Mesodermal cell (in vitro differentiated cells): Measurements from ENCODE around the gene C1orf21.
A peak's percentile ranks its signal among the peaks of the same experiment; 100 is the strongest.

Experiments used
- H3K27ac ChIP-seq: 2 replicates; pipeline ENCODE4 v1.7.0; 2013; ENCODE audit warnings: mild to moderate bottlenecking, low read depth, low read length, moderate library complexity; ENCODE audit not compliant: severe bottlenecking
- H3K36me3 ChIP-seq: 2 replicates; pipeline ENCODE4 v1.7.1; 2013; ENCODE audit warnings: mild to moderate bottlenecking, low read length, moderate library complexity; ENCODE audit not compliant: control insufficient read depth, insufficient read depth
- H3K4me1 ChIP-seq: one replicate; pipeline ENCODE4 v1.7.1; 2013; ENCODE audit warnings: mild to moderate bottlenecking, low read length; ENCODE audit not compliant: insufficient read depth, control insufficient read depth, poor library complexity, severe bottlenecking
- H3K4me3 ChIP-seq: 2 replicates; pipeline ENCODE4 v1.7.0; 2013; ENCODE audit warnings: low read length, control low read depth, mild to moderate bottlenecking; ENCODE audit not compliant: insufficient read depth, poor library complexity, severe bottlenecking; ENCODE audit errors: extremely low read depth
- H3K9me3 ChIP-seq: 2 replicates; pipeline ENCODE4 v1.7.1; 2013; ENCODE audit warnings: mild to moderate bottlenecking, low read length, moderate library complexity; ENCODE audit not compliant: control insufficient read depth
- WGBS, 2 experiments: methylation state at CpG; one replicate each; pipeline ENCODE4 v1.1.5; 2013; ENCODE audit warnings: missing lambda C conversion rate in 2 of 2; ENCODE audit not compliant: insufficient coverage in 2 of 2; 5-methylcytosine and 5-hydroxymethylcytosine counted together

The C1orf21 gene

GRCh38 chr1:184395937-184396480, 9.2 kb downstream of the C1orf21 start:
- 73 to 81% methylated on average over 2 of the region's 2 CpGs for WGBS, 2 experiments

GRCh38 chr1:184399192-184399847, 12.5 kb downstream of the C1orf21 start:
- WGBS, 2 experiments: 60% methylated on average over 1 of the region's 5 CpGs; no CpG with 5 or more reads in 1 of the 2 experiments
- Histone ChIP-seq H3K9me3 (no peaks in the 10 kb centered on the region), H3K4me3 (no peak overlapping the region), H3K4me1 (no peaks in the 10 kb centered on the region), H3K36me3 (no peaks in the 10 kb centered on the region), H3K27ac (no peak overlapping the region)

More at GRCh38 chr1:184395937-184396480, 9.2 kb downstream of the C1orf21 start:
- H3K4me3 ChIP-seq: no peak overlapping the region
- H3K27ac ChIP-seq: no peak overlapping the region
- no peaks in the 10 kb centered on the region for H3K36me3 ChIP-seq
- H3K4me1 ChIP-seq: no peaks in the 10 kb centered on the region
- H3K9me3 ChIP-seq: no peaks in the 10 kb centered on the region

DNA sequence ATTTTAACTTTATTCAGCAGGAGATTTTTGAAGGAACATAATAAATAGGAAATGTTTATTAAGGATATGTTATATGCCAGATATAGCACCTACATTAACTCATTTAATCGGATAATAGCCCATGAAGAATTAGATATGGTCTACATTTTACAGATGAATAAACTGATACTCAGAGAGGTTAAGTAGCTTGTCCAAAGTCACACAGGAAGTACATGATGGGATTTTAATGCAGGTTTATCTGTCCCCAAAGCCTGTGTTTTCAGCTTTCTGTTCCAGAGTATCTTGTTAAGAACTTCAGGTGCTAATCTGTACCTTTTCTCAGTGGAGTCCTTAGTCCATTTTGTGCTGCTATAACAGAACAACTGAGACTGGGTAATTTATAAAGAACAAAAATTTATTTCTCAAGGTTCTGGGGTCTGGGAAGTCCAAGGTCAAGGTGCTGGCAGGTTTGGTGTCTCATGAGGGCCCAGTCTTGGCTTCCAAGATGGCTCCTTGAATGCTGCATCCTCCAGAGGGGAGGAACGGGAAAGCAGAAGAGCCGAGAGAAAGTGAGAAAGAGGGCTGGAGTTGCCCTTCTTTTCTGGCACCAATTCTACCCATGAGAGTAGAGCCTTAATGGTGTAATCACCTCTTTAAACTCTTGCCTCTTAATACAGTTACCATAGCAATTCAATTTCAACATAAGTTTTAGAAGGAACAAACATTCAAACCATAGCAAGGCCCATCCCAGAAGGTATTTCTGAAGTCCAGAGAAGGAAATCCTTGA, 17.3 kb downstream of the C1orf21 start:
- WGBS, 2 experiments: 100% methylated on average over 1 of the region's 3 CpGs; no CpG with 5 or more reads in 1 of the 2 experiments
- H3K4me3 ChIP-seq: no peak overlapping the region

GRCh38 chr1:184404727-184405027, 17.8 kb downstream of the C1orf21 start:
- Histone ChIP-seq H3K27ac (no peak overlapping the region), H3K9me3 (no peaks in the 10 kb centered on the region), H3K4me1 (peaks cover 18% of the 10 kb centered on the region), H3K36me3 (no peaks in the 10 kb centered on the region), H3K4me3 (no peak overlapping the region)
- WGBS, 2 experiments: no CpG with 5 or more reads among the region's 2 CpGs

More for the DNA sequence above, 17.3 kb downstream of the C1orf21 start:
- Histone ChIP-seq H3K4me1 (peaks cover 15% of the 10 kb centered on the region), H3K27ac (no peak overlapping the region), H3K9me3 (no peaks in the 10 kb centered on the region), H3K36me3 (no peaks in the 10 kb centered on the region)

- 100% methylated on average over 1 of the region's 4 CpGs; no CpG with 5 or more reads in 1 of the 2 experiments for WGBS, 2 experiments
- no peak overlapping the region for H3K4me3 ChIP-seq
- peaks cover 18% of the 10 kb centered on the region for H3K4me1 ChIP-seq
- H3K9me3 ChIP-seq: no peaks in the 10 kb centered on the region
- no peaks in the 10 kb centered on the region for H3K36me3 ChIP-seq
- H3K27ac ChIP-seq: peak overlapping the region; percentile 18
Measured at GRCh38 chr1:184405094-184405800, 18.4 kb downstream of the C1orf21 start.

- Histone ChIP-seq H3K27ac (peak overlapping the region; percentile 18), H3K36me3 (no peaks in the 10 kb centered on the region), H3K9me3 (no peaks in the 10 kb centered on the region), H3K4me3 (no peak overlapping the region), H3K4me1 (peaks cover 18% of the 10 kb centered on the region)
- no CpG with 5 or more reads among the region's 1 CpG for WGBS, 2 experiments
Measured at GRCh38 chr1:184405801-184406142, 18.9 kb downstream of the C1orf21 start.

GRCh38 chr1:184406479-184406878, 19.6 kb downstream of the C1orf21 start:
- Histone ChIP-seq H3K4me1 (peaks cover 18% of the 10 kb centered on the region), H3K9me3 (no peaks in the 10 kb centered on the region), H3K36me3 (no peaks in the 10 kb centered on the region), H3K27ac (no peak overlapping the region), H3K4me3 (no peak overlapping the region)

DNA sequence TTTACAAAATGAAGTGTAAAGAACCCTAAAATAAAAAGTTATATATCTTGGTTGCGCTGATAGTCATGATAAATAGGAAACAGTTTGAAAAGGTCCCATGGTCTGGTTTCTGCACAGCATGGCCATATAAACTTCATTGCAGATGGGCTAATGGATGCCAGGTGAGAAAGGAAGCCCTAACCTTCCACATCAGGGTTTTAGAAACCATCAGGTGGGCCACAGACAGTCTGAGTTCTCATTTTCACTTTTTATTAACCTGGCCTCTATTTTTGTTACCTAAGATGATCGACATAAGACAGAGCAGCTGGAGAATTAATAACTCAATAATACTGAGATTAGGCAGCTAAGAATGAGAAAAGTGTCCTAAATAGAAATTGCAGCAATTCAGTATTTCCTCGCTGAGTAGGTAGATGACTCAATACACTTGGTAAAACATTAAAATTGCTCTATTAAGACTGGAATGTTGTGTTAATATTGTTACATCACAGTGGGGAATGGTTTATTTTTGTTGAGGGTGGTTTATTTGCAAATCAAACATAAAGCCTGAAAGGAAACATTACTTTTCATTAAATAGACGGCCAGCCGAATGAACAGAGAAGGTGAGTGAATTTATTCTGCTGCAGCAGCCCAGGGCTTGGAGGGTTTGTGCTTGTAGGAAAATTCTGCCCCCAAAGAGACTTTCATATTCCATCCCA, 21.1 kb downstream of the C1orf21 start:
- peak overlapping the region; percentile 12 for H3K27ac ChIP-seq
- H3K9me3 ChIP-seq: no peaks in the 10 kb centered on the region
- WGBS, 2 experiments: 80 to 100% methylated on average over 1 of the region's 5 CpGs
- no peak overlapping the region for H3K4me3 ChIP-seq
- no peaks in the 10 kb centered on the region for H3K36me3 ChIP-seq
- peaks cover 18% of the 10 kb centered on the region for H3K4me1 ChIP-seq

DNA sequence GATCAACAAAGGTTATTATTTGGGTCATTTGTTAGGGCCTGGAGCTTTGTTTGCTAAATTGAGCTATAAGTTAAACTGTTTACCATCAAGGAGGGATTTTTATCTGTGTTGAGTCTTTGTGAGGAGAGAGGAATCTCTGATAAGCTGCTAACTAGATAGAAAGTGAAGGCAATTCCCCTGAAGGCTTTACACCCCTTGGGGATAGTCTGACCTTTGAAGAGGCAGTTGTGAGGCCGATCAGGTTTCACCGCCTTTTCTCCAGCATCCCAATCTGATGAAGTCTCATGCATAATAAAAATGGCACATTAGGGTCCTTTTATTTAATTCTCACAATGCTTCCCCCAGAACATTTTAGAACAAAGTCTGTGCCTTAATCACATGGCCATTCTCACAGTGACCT, 21.8 kb downstream of the C1orf21 start:
- no peaks in the 10 kb centered on the region for H3K9me3 ChIP-seq
- WGBS, 2 experiments: 50 to 58% methylated on average over 2 of the region's 2 CpGs
- peaks cover 18% of the 10 kb centered on the region for H3K4me1 ChIP-seq
- H3K36me3 ChIP-seq: no peaks in the 10 kb centered on the region
- H3K4me3 ChIP-seq: no peak overlapping the region
- H3K27ac ChIP-seq: peak overlapping the region; percentile 12

- peaks cover 18% of the 10 kb centered on the region for H3K4me1 ChIP-seq
- no peak overlapping the region for H3K4me3 ChIP-seq
- no peaks in the 10 kb centered on the region for H3K36me3 ChIP-seq
- no peak overlapping the region for H3K27ac ChIP-seq
- 60 to 93% methylated on average over 2 to 3 of the region's 3 CpGs for WGBS, 2 experiments
- H3K9me3 ChIP-seq: no peaks in the 10 kb centered on the region
Measured at GRCh38 chr1:184409011-184409410, 22.2 kb downstream of the C1orf21 start.
